AG09309 (cell line): Measurements from ENCODE around the gene ALX4.

Experiments
- DNase-seq: peaks from one replicate; pipeline ENCODE4 v3.0.0-alpha.2; 2010; ENCODE audit warnings: low read depth
- H3K4me3 ChIP-seq: 2 replicates; pipeline ENCODE4 v1.5.1; 2011; ENCODE audit warnings: mild to moderate bottlenecking, low read depth, low read length, moderate library complexity; ENCODE audit not compliant: control insufficient read depth
- CTCF ChIP-seq: IDR thresholded peaks from 2 replicates; pipeline ENCODE4 v1.5.1; 2011; ENCODE audit warnings: mild to moderate bottlenecking, low read depth, low read length, inconsistent platforms; ENCODE audit not compliant: insufficient read depth, control insufficient read depth; ENCODE audit errors: missing control alignments

ALX4 gene

GRCh38 chr11:44257338-44258189, 52.4 kb downstream of the ALX4 start:
- H3K4me3 ChIP-seq, result no peak overlapping the region
- no peak for DNase-seq
- no peak for TF ChIP-seq CTCF

GRCh38 chr11:44256673-44257291, 53.2 kb downstream of the ALX4 start:
- no peak overlapping the region for H3K4me3 ChIP-seq
- no peak for TF ChIP-seq CTCF
- DNase-seq, result no peak

- no peak overlapping the region for H3K4me3 ChIP-seq
- TF ChIP-seq CTCF, result no peak
- no peak for DNase-seq
Observed at GRCh38 chr11:44255406-44256071, 54.4 kb downstream of the ALX4 start.

- no peak overlapping the region for H3K4me3 ChIP-seq
- TF ChIP-seq CTCF, result no peak
- DNase-seq, result no peak
Observed at GRCh38 chr11:44252999-44253602, 56.8 kb downstream of the ALX4 start.

- DNase-seq, result no peak
- no peak overlapping the region for H3K4me3 ChIP-seq
- TF ChIP-seq CTCF, result no peak
Observed at GRCh38 chr11:44250421-44250820, 59.5 kb downstream of the ALX4 start.

GRCh38 chr11:44248109-44248508, 61.8 kb downstream of the ALX4 start:
- TF ChIP-seq CTCF, result no peak
- no peak for DNase-seq
- H3K4me3 ChIP-seq, result no peak overlapping the region
